Muscle of arm (tissue), 12 donors: ENCODE measurements around the gene KDELR3. TPM values are rescaled to one million over a fixed set of nuclear protein-coding genes. Genes with fewer than 3 reads are reported as not detected.

Source experiments
- DNase-seq: peaks from one replicate; pipeline ENCODE4 v3.0.0-alpha.2; 2013
- polyA plus RNA-seq, 12 donors: library from polyadenylated mRNA; unstranded; fragments of 120-200 nt; gene quantifications; one replicate each; pipeline ENCODE4 v1.2.1, GENCODE V29; 2013; ENCODE audit not compliant: insufficient read length in 12 of 12

KDELR3 gene
- polyA plus RNA-seq, 12 donors: 22.9 to 55.8 (median 33.7) TPM; not detected in 1

DNA sequence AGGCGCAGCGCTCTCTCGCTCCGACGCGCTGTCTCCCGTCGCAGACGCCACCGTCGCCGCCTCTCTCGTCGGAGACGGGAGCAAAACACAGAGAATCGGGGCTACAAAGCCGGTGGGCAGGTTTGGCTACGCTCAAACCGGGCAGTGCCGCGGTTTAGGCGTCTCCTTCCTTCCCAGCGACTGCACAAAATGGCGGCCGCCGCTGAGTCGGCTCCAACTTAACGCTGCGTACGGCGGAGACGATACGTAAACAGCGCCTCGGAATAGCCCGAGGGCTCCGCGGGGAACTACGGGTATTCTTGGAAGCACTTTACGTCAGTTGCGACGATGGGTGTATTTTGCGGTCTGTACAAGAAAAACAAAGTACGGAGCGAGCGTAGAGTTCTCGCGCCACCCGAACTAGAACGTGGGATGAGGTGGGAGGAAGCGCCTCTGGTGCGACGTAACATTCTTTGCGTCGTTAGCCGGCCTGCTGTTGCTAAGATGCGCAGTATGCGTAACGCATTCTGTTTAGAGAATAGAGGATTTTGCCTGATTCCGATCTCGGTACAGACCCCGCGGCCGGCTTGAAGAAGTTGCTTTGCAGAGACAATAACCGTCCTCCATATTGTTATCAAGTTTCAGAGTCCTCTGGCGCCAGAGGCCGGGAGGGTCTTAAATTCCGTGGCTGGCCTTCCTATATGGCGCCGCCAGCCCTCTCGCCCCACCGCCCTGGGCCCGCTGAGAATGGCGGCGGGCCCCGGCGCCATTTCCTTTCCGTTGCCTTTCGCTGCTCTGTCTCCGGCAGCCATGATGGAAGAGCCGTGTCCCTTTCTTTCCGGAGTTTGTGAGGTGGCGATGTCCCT lies 38.4 kb downstream of the KDELR3 start, which contains the start of gene DDX17:
DDX17 (minus strand) TSS at position 194 of the 845 bp plus-strand sequence.
- DNase-seq: peak; percentile 99

DNA sequence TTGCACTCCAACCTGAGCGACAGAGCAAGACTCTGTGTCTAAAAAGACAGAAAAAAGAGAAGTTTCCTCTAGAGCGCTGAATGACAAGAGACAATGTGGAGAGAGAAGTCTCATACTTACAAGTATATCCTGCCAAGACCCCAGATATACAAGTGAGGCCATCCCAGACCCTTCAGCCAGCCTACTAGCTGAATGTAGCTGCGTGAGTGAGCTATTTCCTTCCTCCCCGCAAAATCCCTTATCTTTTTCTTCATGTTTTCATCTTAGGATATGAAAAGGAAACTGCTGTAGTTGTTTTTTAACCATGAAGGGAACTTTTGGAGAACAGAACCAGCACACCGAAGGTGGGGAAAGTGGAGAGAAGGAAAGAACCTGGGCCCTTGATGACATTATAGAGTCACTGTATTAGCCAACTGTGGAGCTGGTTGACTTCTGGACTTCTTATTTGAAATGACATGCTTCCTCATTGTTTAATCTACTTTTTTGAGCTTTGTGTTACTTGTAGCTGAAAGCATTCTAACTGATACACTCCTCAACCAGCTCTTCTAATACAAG lies 42.6 kb downstream of the KDELR3 start:
- DNase-seq: no peak

DNA sequence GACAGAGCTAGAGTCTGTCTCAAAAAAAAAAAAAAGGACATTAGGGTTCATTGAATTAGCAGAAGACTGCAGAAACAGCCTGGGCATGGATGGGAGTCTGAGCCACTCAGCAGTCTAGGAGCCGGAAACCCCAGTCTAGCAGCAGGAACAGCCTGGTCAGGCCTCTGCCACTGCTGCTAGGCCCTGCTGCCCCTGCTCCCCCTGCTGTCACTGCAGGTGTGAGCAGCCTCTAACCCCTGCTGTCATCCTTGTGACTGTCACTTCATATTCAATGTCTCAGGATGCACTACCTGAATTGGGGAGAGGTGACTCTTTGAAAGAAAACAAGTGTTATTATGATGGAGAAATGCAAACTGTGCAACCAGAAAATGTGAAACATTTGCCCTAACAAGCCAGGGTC lies 45.2 kb downstream of the KDELR3 start:
- DNase-seq: no peak

DNA sequence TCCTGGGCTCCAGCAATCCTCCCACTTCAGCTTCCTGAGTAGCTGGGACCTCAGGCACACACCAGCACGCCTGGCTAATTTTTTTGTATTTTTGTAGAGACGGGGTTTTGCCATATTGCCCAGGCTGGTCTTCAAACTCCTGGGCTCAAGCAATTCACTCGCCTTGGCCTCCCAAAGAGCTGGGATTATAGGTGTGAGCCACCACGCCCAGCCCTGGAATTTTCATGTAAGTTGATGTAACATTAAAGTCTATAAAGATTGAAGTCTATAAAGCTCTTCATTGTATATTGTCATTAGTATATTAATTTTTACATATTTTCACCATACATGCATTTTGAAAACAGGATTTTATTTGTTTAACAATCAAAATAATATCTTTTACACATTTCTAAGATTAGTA lies 50.7 kb downstream of the KDELR3 start:
- no peak for DNase-seq

DNA sequence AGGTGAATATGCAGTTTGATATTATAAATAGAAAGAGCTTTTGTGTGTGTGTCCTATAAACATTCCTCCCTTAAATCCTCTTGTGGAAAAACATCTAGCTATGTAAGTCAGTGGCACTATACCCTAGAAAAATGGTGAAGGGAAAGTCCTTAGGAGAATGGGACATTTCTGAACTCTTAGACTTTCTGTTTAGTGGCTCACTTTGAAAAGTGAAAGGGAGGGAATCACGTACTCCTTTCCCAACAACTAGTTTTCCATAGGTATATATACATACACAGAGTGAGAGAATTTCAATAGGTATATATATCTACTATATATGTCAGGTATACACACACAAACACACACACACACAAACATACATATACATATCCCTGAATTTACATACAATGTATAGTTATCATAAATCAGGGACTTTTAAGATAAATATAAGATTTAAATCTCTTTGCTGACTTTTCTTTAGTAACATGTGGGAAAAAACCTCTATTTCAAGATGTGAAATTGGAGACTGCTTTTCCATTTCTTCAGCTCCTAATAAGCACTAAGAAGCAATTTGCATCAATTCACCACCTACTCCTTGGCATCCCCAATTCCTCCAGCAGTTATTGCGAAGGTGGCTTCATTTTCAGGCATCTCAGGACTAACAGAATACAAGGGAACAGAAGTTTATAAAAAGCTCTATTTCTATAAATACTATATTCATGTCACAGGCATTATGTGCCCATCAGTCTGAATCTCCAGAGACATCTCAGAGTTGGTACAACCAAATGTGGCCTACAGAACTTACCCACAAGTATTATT lies 51.8 kb downstream of the KDELR3 start:
- no peak for DNase-seq

DNA sequence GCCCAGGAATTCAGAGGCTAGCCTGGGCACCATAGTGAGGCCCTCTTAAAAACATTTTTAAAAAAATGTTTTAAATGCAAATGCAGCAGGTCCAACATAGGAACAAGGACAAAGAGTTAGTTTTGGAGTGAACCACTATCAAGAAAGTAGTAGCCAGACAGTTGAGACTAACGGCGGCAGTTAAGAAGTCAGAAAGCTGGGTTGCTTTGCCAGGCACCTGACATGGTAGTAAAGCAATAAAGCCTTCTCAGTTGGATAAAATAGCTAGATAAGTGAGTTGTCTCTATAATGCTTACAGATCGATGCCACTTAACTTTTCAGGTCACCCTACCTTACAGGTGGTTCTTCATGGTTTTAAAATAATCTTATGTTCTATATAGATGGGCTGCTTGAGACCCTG lies 55.1 kb downstream of the KDELR3 start:
- no peak for DNase-seq

DNA sequence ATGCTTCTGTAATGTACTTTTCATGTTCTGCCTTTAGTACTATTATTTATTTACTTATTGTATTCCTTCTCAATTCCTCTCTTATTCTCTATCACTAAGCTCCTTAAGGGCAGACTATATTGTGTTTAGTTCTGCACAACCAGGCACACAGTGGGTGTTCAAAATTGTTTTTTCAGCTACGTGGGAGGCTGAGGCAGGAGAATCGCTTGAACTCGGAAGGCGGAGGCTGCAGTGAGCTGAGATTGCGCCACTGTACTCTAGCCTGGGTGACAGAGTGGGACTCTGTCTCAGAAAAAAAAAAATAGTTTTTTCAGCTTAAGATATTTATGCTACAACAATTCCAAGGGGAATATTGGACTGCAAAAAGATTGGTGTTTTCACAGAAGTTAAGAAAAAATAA lies 55.6 kb downstream of the KDELR3 start:
- no peak for DNase-seq

DNA sequence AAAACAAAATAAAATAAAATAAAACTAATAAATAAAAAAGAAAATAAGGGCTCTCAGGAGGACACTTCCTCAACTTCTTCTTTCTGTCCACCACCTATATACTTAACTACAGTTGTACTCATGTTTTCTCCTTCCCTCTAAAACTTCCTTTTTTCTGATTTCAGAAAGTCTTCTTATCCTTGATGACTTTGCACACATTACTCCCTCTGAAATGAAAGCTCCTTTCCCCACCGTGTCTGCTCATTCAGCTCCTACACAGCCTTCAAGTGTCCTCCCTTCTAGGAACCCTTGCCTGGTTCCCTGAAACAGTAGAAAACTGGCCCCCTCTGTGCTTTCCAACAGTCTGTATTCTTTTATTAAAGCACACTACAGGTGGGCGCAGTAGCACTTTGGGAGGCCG lies 56.5 kb downstream of the KDELR3 start:
- DNase-seq: no peak

DNA sequence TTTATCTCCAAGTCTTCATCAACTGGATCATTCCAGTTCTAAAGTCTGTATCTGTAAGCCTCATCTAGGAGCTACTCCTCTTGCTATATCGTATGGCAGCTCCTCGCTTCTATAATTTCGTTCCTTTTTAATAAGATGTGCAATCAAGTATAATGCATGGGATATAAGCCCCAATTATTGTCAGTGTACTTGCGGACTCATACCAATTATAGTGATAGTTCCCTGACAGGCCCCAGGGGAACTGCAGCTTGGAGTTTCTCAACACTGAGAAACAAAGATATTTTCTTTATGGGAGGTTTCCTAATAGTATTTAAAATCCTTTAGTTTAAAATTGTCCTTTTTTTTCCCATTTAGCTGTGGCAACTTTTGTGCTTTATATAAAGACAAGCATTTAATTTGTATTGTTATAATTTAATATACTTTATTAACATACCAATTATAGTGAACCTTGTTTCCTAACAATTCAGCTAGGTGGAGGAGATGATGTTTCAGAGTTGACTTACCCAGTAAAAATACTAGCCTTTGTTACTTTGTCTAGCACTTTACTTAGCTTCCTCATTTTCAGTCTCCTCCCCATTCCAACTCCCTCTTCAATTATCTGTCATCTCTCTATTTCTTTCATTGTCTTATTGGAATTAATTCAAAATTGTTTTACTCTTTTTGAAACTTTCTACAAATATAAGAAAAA lies 63.5 kb downstream of the KDELR3 start:
- no peak for DNase-seq

Other genes starting within 250 kb of the KDELR3 start
- 10 to 100 TPM in 11 of 12 donors, not detected in 1; 54.5 to 87.4 (median 70.6) TPM for gene TMEM184B, start 195.1 kb upstream of the KDELR3 start, polyA plus RNA-seq
- gene CSNK1E, start 150.7 kb upstream of the KDELR3 start, polyA plus RNA-seq: 100 to 1,000 TPM in 9 of 12 donors, 10 to 100 TPM in 3; 94.4 to 928 (median 116) TPM
- under 1 TPM in 9 of 12 donors, not detected in 3; 0.14 to 0.37 (median 0.20) TPM for gene KCNJ4, start 12.9 kb upstream of the KDELR3 start, polyA plus RNA-seq
- 1,000 to 10,000 TPM in 1 of 12 donors, 100 to 1,000 TPM in 11; 264 to 1,711 (median 369) TPM for gene DDX17, start 38.2 kb downstream of the KDELR3 start, polyA plus RNA-seq
- gene DMC1, start 102.1 kb downstream of the KDELR3 start, polyA plus RNA-seq: 1 to 10 TPM in 11 of 12 donors, not detected in 1; 3.5 to 9.0 (median 4.9) TPM
- 1 to 10 TPM in 6 of 12 donors, under 1 TPM in 4, not detected in 2; 0.73 to 2.2 (median 1.2) TPM for gene FAM227A, start 188.3 kb downstream of the KDELR3 start, polyA plus RNA-seq
- gene CBY1, start 188.5 kb downstream of the KDELR3 start, polyA plus RNA-seq: 10 to 100 TPM in 11 of 12 donors, not detected in 1; 28.3 to 41.5 (median 33.2) TPM
- gene TOMM22, start 213.9 kb downstream of the KDELR3 start, polyA plus RNA-seq: 10 to 100 TPM in 11 of 12 donors, not detected in 1; 63.9 to 88.3 (median 83.5) TPM
- gene JOSD1, start 232.8 kb downstream of the KDELR3 start, polyA plus RNA-seq: 10 to 100 TPM in 11 of 12 donors, not detected in 1; 31.4 to 79.1 (median 37.2) TPM
- gene GTPBP1, start 237.8 kb downstream of the KDELR3 start, polyA plus RNA-seq: 10 to 100 TPM in 11 of 12 donors, not detected in 1; 26.1 to 46.2 (median 35.0) TPM